Glutamatergic neuron (in vitro differentiated cells): ENCODE measurements around the gene TEX35. TPM values are rescaled to one million over a fixed set of nuclear protein-coding genes. Genes with fewer than 3 reads are reported as not detected.

ENCODE experiments used
- DNase-seq: peaks from one replicate; pipeline ENCODE4 v3.0.0; 2022
- H3K27ac Mint-ChIP-seq: one replicate; pipeline ENCODE4 v1.8.0; 2020; ENCODE audit warnings: mild to moderate bottlenecking, mixed read lengths, inconsistent platforms; ENCODE audit not compliant: unreplicated experiment
- H3K27me3 Mint-ChIP-seq: one replicate; pipeline ENCODE4 v1.8.0; 2020; ENCODE audit warnings: mild to moderate bottlenecking, moderate library complexity, mixed read lengths, inconsistent platforms; ENCODE audit not compliant: unreplicated experiment
- H3K36me3 Mint-ChIP-seq: one replicate; pipeline ENCODE4 v1.8.0; 2020; ENCODE audit warnings: mild to moderate bottlenecking, mixed read lengths, inconsistent platforms; ENCODE audit not compliant: unreplicated experiment
- H3K4me1 Mint-ChIP-seq: one replicate; pipeline ENCODE4 v1.8.0; 2020; ENCODE audit warnings: mild to moderate bottlenecking, low read depth, mixed read lengths, inconsistent platforms; ENCODE audit not compliant: unreplicated experiment
- H3K4me3 Mint-ChIP-seq: one replicate; pipeline ENCODE4 v1.8.0; 2020; ENCODE audit warnings: mild to moderate bottlenecking, mixed read lengths, inconsistent platforms; ENCODE audit not compliant: unreplicated experiment
- H3K9me3 Mint-ChIP-seq: one replicate; pipeline ENCODE4 v1.8.0; 2020; ENCODE audit warnings: mild to moderate bottlenecking, moderate library complexity, mixed read lengths, inconsistent platforms; ENCODE audit not compliant: unreplicated experiment
- CTCF ChIP-seq: fragments of 200-600 bp; sonication (generic); IDR thresholded peaks from one replicate; pipeline ENCODE4 v1.5.0; 2021; ENCODE audit not compliant: partially characterized antibody, unreplicated experiment
- long read RNA-seq: library from polyadenylated mRNA; unstranded; transcript quantifications from one replicate; pipeline ENCODE4 v2.0.0, GENCODE V29; 2020; ENCODE audit not compliant: unreplicated experiment
- total RNA-seq: library from RNA; stranded (reverse); fragmentation: NEBNext Ultra II Directional; extraction: Animal tissue kit (Norgen Biotek cat#: 25700); gene quantifications from one replicate; pipeline ENCODE4 v1.2.1, GENCODE V29; 2021; ENCODE audit not compliant: unreplicated experiment

TEX35 gene
- not detected for total RNA-seq
- long read RNA-seq, partial matches to known transcripts, result 0 of 1 reads
- long read RNA-seq, other reads (novel, unspliced or antisense), result 1 of 1 reads

GRCh38 chr1:178512566-178513277, at the start of gene TEX35:
Gene TEX35 (plus strand): TSS chr1:178513109. CDS start chr1:178513189, 80 bp downstream.
- no peaks in the 10 kb centered on the region for H3K36me3 Mint-ChIP-seq

GRCh38 chr1:178464141-178464540, 48.8 kb upstream of the TEX35 start:
- no peaks in the 10 kb centered on the region for H3K36me3 Mint-ChIP-seq
- H3K27me3 Mint-ChIP-seq, result no peaks in the 10 kb centered on the region
- peaks cover 1% of the 10 kb centered on the region for H3K9me3 Mint-ChIP-seq
- no peak overlapping the region for H3K27ac Mint-ChIP-seq
- TF ChIP-seq CTCF, result no peak
- no peak overlapping the region for H3K4me3 Mint-ChIP-seq
- DNase-seq, result no peak
- H3K4me1 Mint-ChIP-seq, result no peaks in the 10 kb centered on the region

More at GRCh38 chr1:178512566-178513277, at the start of gene TEX35:
- peaks cover 7% of the 10 kb centered on the region for H3K4me1 Mint-ChIP-seq
- H3K27ac Mint-ChIP-seq, result no peak within 1 kb of the TSS
- H3K27me3 Mint-ChIP-seq, result no peaks in the 10 kb centered on the region
- H3K9me3 Mint-ChIP-seq, result no peaks in the 10 kb centered on the region
- no peak for TF ChIP-seq CTCF
- no peak within 1 kb of the TSS for H3K4me3 Mint-ChIP-seq
- no peak for DNase-seq

GRCh38 chr1:178464566-178464965, 48.3 kb upstream of the TEX35 start:
- DNase-seq, result no peak
- no peak overlapping the region for H3K4me3 Mint-ChIP-seq
- no peaks in the 10 kb centered on the region for H3K4me1 Mint-ChIP-seq
- no peaks in the 10 kb centered on the region for H3K36me3 Mint-ChIP-seq
- peaks cover 1% of the 10 kb centered on the region for H3K9me3 Mint-ChIP-seq
- H3K27me3 Mint-ChIP-seq, result no peaks in the 10 kb centered on the region
- H3K27ac Mint-ChIP-seq, result no peak overlapping the region
- no peak for TF ChIP-seq CTCF

- no peak overlapping the region for H3K4me3 Mint-ChIP-seq
- peaks cover 1% of the 10 kb centered on the region for H3K9me3 Mint-ChIP-seq
- H3K27me3 Mint-ChIP-seq, result no peaks in the 10 kb centered on the region
- H3K36me3 Mint-ChIP-seq, result no peaks in the 10 kb centered on the region
- no peak for TF ChIP-seq CTCF
- no peak for DNase-seq
- no peaks in the 10 kb centered on the region for H3K4me1 Mint-ChIP-seq
- no peak overlapping the region for H3K27ac Mint-ChIP-seq
Measured at GRCh38 chr1:178465011-178465410, 47.9 kb upstream of the TEX35 start.

- H3K9me3 Mint-ChIP-seq, result peaks cover 1% of the 10 kb centered on the region
- H3K27ac Mint-ChIP-seq, result no peak overlapping the region
- H3K36me3 Mint-ChIP-seq, result no peaks in the 10 kb centered on the region
- no peaks in the 10 kb centered on the region for H3K27me3 Mint-ChIP-seq
- no peak for DNase-seq
- peaks cover 5% of the 10 kb centered on the region for H3K4me1 Mint-ChIP-seq
- H3K4me3 Mint-ChIP-seq, result no peak overlapping the region
- no peak for TF ChIP-seq CTCF
Measured at GRCh38 chr1:178467837-178468236, 45.1 kb upstream of the TEX35 start.
